ENCODE results near the gene BICRAL. TPM values are rescaled to one million over a fixed set of nuclear protein-coding genes. Genes with fewer than 3 reads are reported as not detected.

Gene BICRAL
- total RNA-seq, 2 donors from 2014 or later, result 11.6 to 14.9 TPM

DNA sequence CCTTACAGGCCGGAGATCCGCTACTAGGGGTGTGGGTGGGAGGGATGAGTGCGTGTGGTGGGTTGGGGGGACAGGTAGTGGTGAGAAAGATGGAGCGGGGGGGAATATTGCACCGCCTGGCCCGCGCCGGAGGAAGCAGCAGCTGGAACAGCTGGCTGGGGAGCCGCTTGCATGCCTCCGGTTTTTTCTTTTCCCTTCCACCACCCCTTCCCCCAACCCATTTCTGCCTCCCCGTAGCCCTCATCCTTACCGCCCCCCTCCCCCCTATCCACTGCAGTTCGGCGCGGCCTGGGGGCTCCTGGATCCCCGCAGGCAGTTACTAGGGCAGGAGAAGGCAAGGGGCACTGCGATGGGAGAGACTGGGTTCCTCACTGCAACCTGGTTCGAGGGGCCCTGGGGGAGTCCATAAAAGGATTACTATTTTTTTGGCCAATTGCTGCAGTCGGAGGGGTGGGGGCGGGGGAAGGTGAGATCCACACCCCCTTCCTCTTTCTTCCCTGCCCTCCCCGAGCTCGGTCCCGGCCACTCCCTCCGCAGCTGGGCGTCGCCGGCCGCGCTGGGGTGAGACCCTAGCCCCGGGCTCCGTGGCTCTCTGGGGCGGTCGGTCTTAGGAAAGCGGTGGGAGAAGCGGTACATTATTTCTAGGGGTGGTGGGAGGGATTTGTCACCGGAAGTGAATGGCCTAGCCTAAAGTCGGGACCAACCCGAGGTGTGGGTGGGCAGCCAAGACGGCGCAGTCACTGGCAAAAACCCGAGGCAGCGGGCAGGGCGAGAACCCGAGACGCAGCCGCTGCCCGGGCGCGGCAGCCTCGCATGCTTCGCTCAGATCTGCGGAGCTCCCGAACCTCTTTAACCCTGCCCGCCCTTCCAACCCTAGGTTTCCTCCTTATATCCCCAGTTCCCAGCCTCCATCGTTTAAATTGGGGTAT lies 35.1 kb upstream of the BICRAL start:
- peaks cover 3% of the 10 kb centered on the region for H3K36me3 Mint-ChIP-seq (ENCODE audit: low read depth)
- Histone ChIP-seq H3K27me3 (ENCODE audit: control insufficient read depth, insufficient read depth, low read length, poor library complexity, severe bottlenecking) (no peaks in the 10 kb centered on the region), H3K4me3 (ENCODE audit: low read length) (peak overlapping the region; percentile 96), H3K9ac (ENCODE audit: extremely low read depth, low read length, poor library complexity, severe bottlenecking) (peak overlapping the region; percentile 92), H3K27ac (ENCODE audit: low read depth, low read length) (peak overlapping the region; percentile 95), H3K4me1 (ENCODE audit: control insufficient read depth, insufficient read depth, low read length) (no peaks in the 10 kb centered on the region), H3K36me3 (ENCODE audit: control insufficient read depth, insufficient read depth, low read length) (no peaks in the 10 kb centered on the region), H3K9me3 (ENCODE audit: control insufficient read depth, low read length) (no peaks in the 10 kb centered on the region)
- no peaks in the 10 kb centered on the region for H3K27me3 Mint-ChIP-seq (ENCODE audit: insufficient read depth)
- H3K27ac Mint-ChIP-seq, result peak overlapping the region; percentile 90
- peaks cover 14% of the 10 kb centered on the region for H3K4me1 Mint-ChIP-seq
- peak; percentile 96 for DNase-seq
- peak overlapping the region; percentile 81 for H3K4me3 Mint-ChIP-seq
- H3K9me3 Mint-ChIP-seq, result no peaks in the 10 kb centered on the region
- TF ChIP-seq, protein P1, sequence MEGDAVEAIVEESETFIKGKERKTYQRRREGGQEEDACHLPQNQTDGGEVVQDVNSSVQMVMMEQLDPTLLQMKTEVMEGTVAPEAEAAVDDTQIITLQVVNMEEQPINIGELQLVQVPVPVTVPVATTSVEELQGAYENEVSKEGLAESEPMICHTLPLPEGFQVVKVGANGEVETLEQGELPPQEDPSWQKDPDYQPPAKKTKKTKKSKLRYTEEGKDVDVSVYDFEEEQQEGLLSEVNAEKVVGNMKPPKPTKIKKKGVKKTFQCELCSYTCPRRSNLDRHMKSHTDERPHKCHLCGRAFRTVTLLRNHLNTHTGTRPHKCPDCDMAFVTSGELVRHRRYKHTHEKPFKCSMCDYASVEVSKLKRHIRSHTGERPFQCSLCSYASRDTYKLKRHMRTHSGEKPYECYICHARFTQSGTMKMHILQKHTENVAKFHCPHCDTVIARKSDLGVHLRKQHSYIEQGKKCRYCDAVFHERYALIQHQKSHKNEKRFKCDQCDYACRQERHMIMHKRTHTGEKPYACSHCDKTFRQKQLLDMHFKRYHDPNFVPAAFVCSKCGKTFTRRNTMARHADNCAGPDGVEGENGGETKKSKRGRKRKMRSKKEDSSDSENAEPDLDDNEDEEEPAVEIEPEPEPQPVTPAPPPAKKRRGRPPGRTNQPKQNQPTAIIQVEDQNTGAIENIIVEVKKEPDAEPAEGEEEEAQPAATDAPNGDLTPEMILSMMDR (conservative IDR thresholded peaks at IDR 0.05), result no peak
- 0 to 1% methylated on average over 23 to 53 of the region's 55 CpGs for WGBS, 2 experiments (ENCODE audit: insufficient coverage in 1 of 2, insufficient read length in 1 of 2)

DNA sequence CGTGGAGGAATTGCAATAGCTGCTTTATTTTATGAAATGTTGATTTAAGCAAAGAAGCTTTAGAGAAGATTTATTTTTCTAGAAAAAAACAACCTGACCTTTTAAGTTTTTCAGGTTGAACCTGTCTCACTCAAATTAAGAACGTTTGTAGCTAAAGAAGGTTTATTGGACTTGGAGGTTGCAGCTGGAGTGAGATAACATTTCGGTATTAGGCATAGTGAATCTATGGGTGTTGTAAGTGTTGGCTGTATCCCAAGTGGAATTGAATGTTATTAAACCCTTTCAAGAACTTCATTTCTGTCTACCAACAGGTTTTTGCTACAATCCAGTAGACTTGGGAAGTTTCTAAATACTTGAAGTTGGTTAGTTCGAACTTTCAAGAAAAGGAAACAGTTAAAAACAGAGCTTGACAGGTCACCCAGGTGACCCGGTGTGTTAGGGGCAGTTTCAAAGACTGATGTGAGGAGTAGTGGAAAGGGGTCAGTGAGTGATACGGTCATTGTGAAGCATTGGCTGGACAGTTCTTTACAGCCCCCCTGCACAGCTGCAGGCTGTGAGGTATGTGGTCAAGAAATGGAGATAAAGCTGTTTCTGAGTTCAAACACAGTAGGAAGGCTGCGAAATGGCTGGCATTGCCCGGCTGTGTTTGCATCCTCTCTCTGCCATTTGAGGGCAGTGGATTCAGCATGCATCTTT lies 33.5 kb upstream of the BICRAL start:
- WGBS, 2 experiments (ENCODE audit: insufficient coverage in 1 of 2, insufficient read length in 1 of 2), result 83 to 87% methylated on average over 6 to 8 of the region's 8 CpGs

DNA sequence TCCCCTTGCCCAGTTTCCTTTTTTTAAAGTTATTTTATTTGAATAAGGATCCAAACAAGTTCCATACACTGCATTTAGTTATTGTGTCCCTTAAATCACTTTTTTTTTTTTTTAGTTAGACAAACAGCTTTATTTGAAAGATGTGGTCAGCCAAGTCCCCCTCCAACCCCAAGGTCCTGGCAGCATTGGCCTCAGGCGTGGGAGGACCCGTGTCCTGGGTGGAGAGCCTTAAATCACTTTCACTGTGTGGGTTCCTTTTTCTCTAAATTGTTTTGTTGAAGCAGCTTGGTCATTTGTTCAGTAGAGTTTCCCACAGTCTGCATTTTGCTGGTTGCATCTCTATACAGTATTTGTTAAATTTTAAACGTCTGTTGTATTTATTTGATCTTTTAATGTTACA lies 30.8 kb upstream of the BICRAL start:
- Mint-ChIP-seq H3K36me3 (ENCODE audit: low read depth) (peaks cover 7% of the 10 kb centered on the region), H3K27ac (no peak overlapping the region), H3K9me3 (no peaks in the 10 kb centered on the region), H3K4me3 (no peak overlapping the region), H3K27me3 (ENCODE audit: insufficient read depth) (no peaks in the 10 kb centered on the region), H3K4me1 (peaks cover 17% of the 10 kb centered on the region)
- Histone ChIP-seq H3K9ac (ENCODE audit: extremely low read depth, low read length, poor library complexity, severe bottlenecking) (no peak overlapping the region), H3K4me3 (ENCODE audit: low read length) (no peak overlapping the region), H3K27ac (ENCODE audit: low read depth, low read length) (no peak overlapping the region), H3K27me3 (ENCODE audit: control insufficient read depth, insufficient read depth, low read length, poor library complexity, severe bottlenecking) (no peaks in the 10 kb centered on the region), H3K4me1 (ENCODE audit: control insufficient read depth, insufficient read depth, low read length) (no peaks in the 10 kb centered on the region), H3K9me3 (ENCODE audit: control insufficient read depth, low read length) (no peaks in the 10 kb centered on the region), H3K36me3 (ENCODE audit: control insufficient read depth, insufficient read depth, low read length) (no peaks in the 10 kb centered on the region)
- no peak for DNase-seq
- TF ChIP-seq, protein P1 (conservative IDR thresholded peaks at IDR 0.05), result no peak
- WGBS, 2 experiments (ENCODE audit: insufficient coverage in 1 of 2, insufficient read length in 1 of 2), result 92 to 100% methylated on average over 3 of the region's 3 CpGs

More for the DNA sequence above, 33.5 kb upstream of the BICRAL start:
- Mint-ChIP-seq H3K27me3 (ENCODE audit: insufficient read depth) (no peaks in the 10 kb centered on the region), H3K4me1 (peaks cover 14% of the 10 kb centered on the region), H3K27ac (no peak overlapping the region), H3K9me3 (no peaks in the 10 kb centered on the region), H3K4me3 (peak overlapping the region; percentile 81), H3K36me3 (ENCODE audit: low read depth) (peaks cover 6% of the 10 kb centered on the region)
- Histone ChIP-seq H3K9me3 (ENCODE audit: control insufficient read depth, low read length) (no peaks in the 10 kb centered on the region), H3K4me1 (ENCODE audit: control insufficient read depth, insufficient read depth, low read length) (no peaks in the 10 kb centered on the region), H3K36me3 (ENCODE audit: control insufficient read depth, insufficient read depth, low read length) (no peaks in the 10 kb centered on the region), H3K27me3 (ENCODE audit: control insufficient read depth, insufficient read depth, low read length, poor library complexity, severe bottlenecking) (no peaks in the 10 kb centered on the region), H3K9ac (ENCODE audit: extremely low read depth, low read length, poor library complexity, severe bottlenecking) (no peak overlapping the region), H3K4me3 (ENCODE audit: low read length) (no peak overlapping the region), H3K27ac (ENCODE audit: low read depth, low read length) (no peak overlapping the region)
- DNase-seq, result no peak
- TF ChIP-seq, protein P1 (conservative IDR thresholded peaks at IDR 0.05), result no peak

All from endodermal cell (in vitro differentiated cells).